Nucleus accumbens (tissue), 56 donors: ENCODE data around the gene EIF6.

ENCODE experiments used
- DNase-seq, 56 donors: peaks; one replicate each; lab custom pipeline; 2025; lab: John Stamatoyannopoulos, UW

Gene EIF6

GRCh38 chr20:35283441-35284266, 918 bp downstream of the EIF6 start:
- DNase-seq = no peak

- DNase-seq = no peak
Observed at GRCh38 chr20:35281506-35282101, 3.0 kb downstream of the EIF6 start.

- no peak for DNase-seq
Observed at GRCh38 chr20:35280523-35280922, 4.0 kb downstream of the EIF6 start.

- no peak for DNase-seq
Observed at GRCh38 chr20:35279533-35280174, 4.9 kb downstream of the EIF6 start.

GRCh38 chr20:35279040-35279439, 5.5 kb downstream of the EIF6 start:
- no peak for DNase-seq

GRCh38 chr20:35277531-35278395, 6.8 kb downstream of the EIF6 start, which contains the start of gene MMP24OS:
TSS of gene MMP24OS (minus strand) at chr20:35278122. CDS start at chr20:35277929, 193 bp downstream.
- DNase-seq = peak; percentile 25 to 93 (median 79)

- DNase-seq = peak in 1 of 56 donors; percentile 57
Observed at GRCh38 chr20:35277127-35277526, 7.4 kb downstream of the EIF6 start.

- no peak for DNase-seq
Observed at GRCh38 chr20:35276408-35276807, 8.2 kb downstream of the EIF6 start.

- DNase-seq = no peak
Observed at GRCh38 chr20:35275741-35276251, 8.8 kb downstream of the EIF6 start.

GRCh38 chr20:35274172-35275092, 10.1 kb downstream of the EIF6 start:
- no peak for DNase-seq

GRCh38 chr20:35273449-35274171, 11.0 kb downstream of the EIF6 start:
- DNase-seq = peak in 37 of 56 donors; percentile 8 to 80 (median 27)

- peak in 1 of 56 donors; percentile 27 for DNase-seq
Observed at GRCh38 chr20:35271904-35272303, 12.7 kb downstream of the EIF6 start.

GRCh38 chr20:35271073-35271882, 13.3 kb downstream of the EIF6 start:
- no peak for DNase-seq

GRCh38 chr20:35270021-35270902, 14.3 kb downstream of the EIF6 start:
- no peak for DNase-seq

GRCh38 chr20:35269055-35269781, 15.4 kb downstream of the EIF6 start:
- peak in 32 of 56 donors; percentile 1 to 61 (median 22) for DNase-seq

- no peak for DNase-seq
Observed at GRCh38 chr20:35267092-35267491, 17.5 kb downstream of the EIF6 start.
